Left ventricle myocardium inferior (tissue), 1 donor: Measurements from ENCODE around the gene DUSP11. TPM values are rescaled to one million over a fixed set of nuclear protein-coding genes. Genes with fewer than 3 reads are reported as not detected.

Experiments
- DNase-seq: peaks from one replicate; pipeline ENCODE4 v3.0.0-alpha.2; 2020
- H3K27ac ChIP-seq: fragments of 200-600 bp; replicated peaks from 2 replicates; pipeline ENCODE4 v1.8.0; 2021
- H3K27me3 ChIP-seq: fragments of 200-600 bp; 2 replicates; pipeline ENCODE4 v1.8.0; 2021; ENCODE audit warnings: low read depth
- H3K36me3 ChIP-seq: fragments of 200-600 bp; 2 replicates; pipeline ENCODE4 v1.8.0; 2021
- H3K4me1 ChIP-seq: fragments of 200-600 bp; 2 replicates; pipeline ENCODE4 v1.8.0; 2021
- H3K4me3 ChIP-seq: fragments of 200-600 bp; 2 replicates; pipeline ENCODE4 v1.8.0; 2021; ENCODE audit warnings: mild to moderate bottlenecking, moderate library complexity
- H3K9me3 ChIP-seq: fragments of 200-600 bp; replicated peaks from 2 replicates; pipeline ENCODE4 v1.8.0; 2021
- CTCF ChIP-seq: fragments of 200-600 bp; IDR thresholded peaks from 2 replicates; pipeline ENCODE4 v1.8.0; 2021; ENCODE audit warnings: antibody characterized with exemption, mild to moderate bottlenecking, borderline replicate concordance
- intact Hi-C: fragments of 100-400 bp; cut with micrococcal nuclease; formaldehyde crosslinking; loops from one replicate; pipeline ENCODE4 v1.11.0; 2022
- total RNA-seq: library from RNA; stranded (reverse); fragmentation: NEBNext Ultra II Directional; extraction: Animal tissue kit (Norgen Biotek cat#: 25700); gene quantifications from one replicate; pipeline ENCODE4 v1.2.1, GENCODE V29; 2021
- donor health status: DM: no; HTN: yes; CAD: no; lungs with severe emphysema.

Gene DUSP11
- total RNA-seq, 1 donor from 2014 or later = 10.6 TPM

DNA sequence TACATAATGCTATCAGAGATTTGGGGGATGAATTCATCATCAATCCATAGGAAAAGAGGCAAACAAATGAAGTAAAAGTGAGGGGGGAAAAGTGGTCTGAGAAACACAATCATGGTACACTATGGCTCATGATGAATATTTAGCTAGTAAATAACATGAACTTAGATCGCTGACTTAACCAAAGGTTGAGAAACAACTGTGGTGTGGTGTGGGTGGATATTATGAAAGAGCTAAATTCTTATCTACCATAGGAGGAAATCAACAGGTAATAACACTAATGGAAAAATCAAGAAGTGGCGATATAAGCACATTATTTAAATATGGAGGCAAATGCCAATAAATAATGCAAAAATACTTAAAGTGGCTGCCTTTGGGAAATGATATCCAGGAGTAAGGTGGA lies 30.6 kb downstream of the DUSP11 start:
- Histone ChIP-seq H3K4me1 (peaks cover 12% of the 10 kb centered on the region), H3K27me3 (no peaks in the 10 kb centered on the region), H3K9me3 (peaks cover 2% of the 10 kb centered on the region), H3K4me3 (no peak overlapping the region), H3K36me3 (peaks cover 45% of the 10 kb centered on the region), H3K27ac (no peak overlapping the region)
- intact Hi-C loops = no loop called here
- TF ChIP-seq CTCF = no peak
- no peak for DNase-seq

DNA sequence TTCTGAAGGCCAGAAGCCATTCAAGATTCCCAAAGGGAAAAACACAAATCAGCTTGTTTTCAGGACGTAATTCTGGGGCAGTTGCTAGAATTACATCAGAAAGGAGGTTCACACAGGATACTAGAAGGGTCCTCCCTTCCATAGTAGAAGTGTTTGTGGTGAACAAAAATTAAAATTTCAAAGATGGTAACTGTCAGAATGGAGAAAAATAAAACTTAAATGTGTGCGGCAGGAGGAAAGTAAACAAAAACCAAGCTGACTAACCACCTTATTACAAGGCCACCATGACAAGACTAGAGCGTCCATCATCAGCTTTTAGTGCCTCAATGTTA lies 33.1 kb downstream of the DUSP11 start:
- no peaks in the 10 kb centered on the region for H3K27me3 ChIP-seq
- DNase-seq = no peak
- TF ChIP-seq CTCF = no peak
- intact Hi-C loops = no loop called here
- H3K4me1 ChIP-seq = peaks cover 12% of the 10 kb centered on the region
- H3K4me3 ChIP-seq = no peak overlapping the region
- H3K36me3 ChIP-seq = peaks cover 39% of the 10 kb centered on the region
- no peaks in the 10 kb centered on the region for H3K9me3 ChIP-seq
- peak overlapping the region; percentile 43 for H3K27ac ChIP-seq

GRCh38 chr2:73746015-73746876 lies 33.7 kb downstream of the DUSP11 start:
- no peak for DNase-seq
- no peaks in the 10 kb centered on the region for H3K27me3 ChIP-seq
- H3K36me3 ChIP-seq = peaks cover 42% of the 10 kb centered on the region
- no peaks in the 10 kb centered on the region for H3K9me3 ChIP-seq
- H3K27ac ChIP-seq = peak overlapping the region; percentile 43
- no peak overlapping the region for H3K4me3 ChIP-seq
- intact Hi-C loops = no loop called here
- no peak for TF ChIP-seq CTCF
- H3K4me1 ChIP-seq = peaks cover 12% of the 10 kb centered on the region

GRCh38 chr2:73740767-73741166 lies 39.1 kb downstream of the DUSP11 start:
- no peak for TF ChIP-seq CTCF
- Histone ChIP-seq H3K27ac (no peak overlapping the region), H3K4me1 (peaks cover 21% of the 10 kb centered on the region), H3K27me3 (no peaks in the 10 kb centered on the region), H3K9me3 (no peaks in the 10 kb centered on the region), H3K36me3 (peaks cover 32% of the 10 kb centered on the region), H3K4me3 (no peak overlapping the region)
- no peak for DNase-seq
- intact Hi-C loops = no loop called here

DNA sequence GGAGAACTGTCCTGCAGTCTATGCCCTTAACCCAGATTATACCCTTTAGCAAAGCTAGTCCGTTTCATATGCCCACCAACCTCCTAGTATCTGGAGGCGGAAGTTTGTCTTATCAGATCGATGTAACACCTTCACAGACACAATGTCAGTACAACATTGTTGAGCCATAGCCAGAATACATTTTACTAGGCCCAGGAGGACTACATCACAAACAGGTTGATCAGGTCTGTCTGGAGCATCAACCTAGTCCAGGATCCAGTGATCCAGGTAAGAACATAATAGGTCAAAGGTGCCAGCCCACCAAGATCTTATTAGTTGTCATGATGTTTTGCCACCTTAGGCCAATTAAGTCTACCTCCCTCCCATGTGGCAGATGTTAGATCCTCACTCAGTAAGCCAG lies 40.8 kb downstream of the DUSP11 start:
- intact Hi-C loops = no loop called here

More for the DNA sequence above, 40.8 kb downstream of the DUSP11 start:
- Histone ChIP-seq H3K27ac (no peak overlapping the region), H3K9me3 (no peaks in the 10 kb centered on the region), H3K36me3 (peaks cover 22% of the 10 kb centered on the region), H3K4me3 (no peak overlapping the region), H3K4me1 (peaks cover 26% of the 10 kb centered on the region), H3K27me3 (no peaks in the 10 kb centered on the region)
- no peak for TF ChIP-seq CTCF
- no peak for DNase-seq
